ENCODE data around the gene NLK. TPM values are rescaled to one million over a fixed set of nuclear protein-coding genes. Genes with fewer than 3 reads are reported as not detected.

NLK gene
- total and polyA plus RNA-seq, 10 of the 15 experiments (the other 5 are each of a cell fraction or from before 2014, with no cell fraction given), result 5.0 to 22.9 (median 15.0) TPM

GRCh38 chr17:28127196-28127595, 84.7 kb downstream of the NLK start (continued):
- TF ChIP-seq PRDM15 (CRISPR knock-in tag; IDR thresholded peaks at IDR 0.05), result no peak

- RAD21 ChIA-PET (ENCODE audit: unreplicated experiment), result no interaction called here
- in situ Hi-C loops (cut with MboI), result no loop called here
- Histone ChIP-seq H3K4me2 (ENCODE audit: control insufficient read depth, insufficient read depth) (no peak overlapping the region), H2AFZ (ENCODE audit: control insufficient read depth, low read depth, low read length) (no peak overlapping the region), H4K20me1 (ENCODE audit: control insufficient read depth, insufficient read depth) (no peaks in the 10 kb centered on the region), H3K4me3 (no peak overlapping the region), H3K36me3 (ENCODE audit: control insufficient read depth in 2 of 2, insufficient read depth in 2 of 2, low read length in 1 of 2) (no peaks in the 10 kb centered on the region; a peak in 2 of 4 replicates), H3K79me2 (ENCODE audit: control insufficient read depth, insufficient read depth, low read length) (no peaks in the 10 kb centered on the region), H3K9me3 (replicated peaks; ENCODE audit: control insufficient read depth, insufficient read depth, low read length) (no peaks in the 10 kb centered on the region), H3K27me3 (replicated peaks in 1 of 2; ENCODE audit: control insufficient read depth in 2 of 2, insufficient read depth in 2 of 2, low read length in 1 of 2) (no peaks in the 10 kb centered on the region), H3K27ac (ENCODE audit: control insufficient read depth, insufficient read depth) (no peak overlapping the region), H3K9ac (ENCODE audit: control insufficient read depth, insufficient read depth, low read length) (no peak overlapping the region), H3K4me1 (ENCODE audit: control insufficient read depth, insufficient read depth, low read length) (no peaks in the 10 kb centered on the region)
- POLR2A ChIA-PET, result no interaction called here
- DNase-seq (ENCODE audit: low read depth, low spot score) (no peak), FAIRE-seq (no peak), ATAC-seq (no peak)
- CTCF ChIA-PET, result no interaction called here
- TF ChIP-seq ZNF207 (IDR thresholded peaks at IDR 0.05; ENCODE audit: borderline replicate concordance) (no peak), BCL11A (IDR thresholded peaks at IDR 0.05; ENCODE audit: low read depth, low read length) (no peak), EGR1 (IDR thresholded peaks at IDR 0.05; ENCODE audit: borderline replicate concordance in 1 of 2, low read depth in 2 of 2, low read length in 2 of 2) (no peak), SKIL (IDR thresholded peaks at IDR 0.05; ENCODE audit: low read depth, poor library complexity, severe bottlenecking) (no peak), MYB (IDR thresholded peaks at IDR 0.05; ENCODE audit: borderline replicate concordance, low read depth, low read length) (no peak), MLLT1 (IDR thresholded peaks at IDR 0.05) (no peak), ZNF217 (IDR thresholded peaks at IDR 0.05) (no peak), BRCA1 (IDR thresholded peaks at IDR 0.05; ENCODE audit: low read depth, low read length) (no peak), ZNF384 (IDR thresholded peaks at IDR 0.05; ENCODE audit: borderline replicate concordance, low read depth, low read length) (no peak), YBX1 (IDR thresholded peaks at IDR 0.05) (no peak), NFYB (IDR thresholded peaks at IDR 0.05; ENCODE audit: insufficient read depth, low read depth, low read length) (no peak), EP300 (IDR thresholded peaks at IDR 0.05; ENCODE audit: borderline replicate concordance in 1 of 2, control insufficient read depth in 1 of 2, low read depth in 2 of 2, low read length in 2 of 2) (no peak), POLR2AphosphoS2 (IDR thresholded peaks at IDR 0.05; ENCODE audit: low read depth, low read length) (no peak), SRF (IDR thresholded peaks at IDR 0.05; ENCODE audit: low read depth in 2 of 2, low read length in 2 of 2) (no peak), RBBP5 (conservative IDR thresholded peaks at IDR 0.05) (no peak)
- BruUV-seq (replicated peaks), result no TSS peak
- 96% methylated on average over 1 of the region's 1 CpG for WGBS (ENCODE audit: insufficient coverage, insufficient replicate concordance, low lambda C conversion rate, missing lambda C conversion rate)
- SMC1A ChIA-PET (ENCODE audit: uncharacterized antibody, unreplicated experiment), result interaction anchor here (1.0 to 1.3 kb wide), 2 partner anchors 10 to 85 kb away, joined by 3 read pairs; no protein-coding TSS in a partner anchor
- intact Hi-C loops (cut with micrococcal nuclease; ENCODE audit: unreplicated experiment), result no loop called here
Observed at GRCh38 chr17:28128779-28129178, 86.3 kb downstream of the NLK start.

Data from GM12878 (cell line).